NOMO-1 treated with dmso at 0.1 percent for 144 hours (cell line): ENCODE results near the gene LSM14B.
A peak's percentile ranks its signal among the peaks of the same experiment; 100 is the strongest.
"Not testable (repeated sequence)": the region's sequence is repeated elsewhere in the genome, so short reads cannot be mapped to it uniquely, and the experiment has no call there.

Source experiments
- DNase-seq: peaks from one replicate; lab custom pipeline; 2025; ENCODE audit not compliant: unreplicated experiment; lab: John Stamatoyannopoulos, UW

The LSM14B gene

GRCh38 chr20:62121776-62122653 lies at the start of gene LSM14B:
Gene LSM14B (plus strand): TSS chr20:62122475. CDS start chr20:62122667, 192 bp downstream.
- peak; percentile 95 for DNase-seq

DNA sequence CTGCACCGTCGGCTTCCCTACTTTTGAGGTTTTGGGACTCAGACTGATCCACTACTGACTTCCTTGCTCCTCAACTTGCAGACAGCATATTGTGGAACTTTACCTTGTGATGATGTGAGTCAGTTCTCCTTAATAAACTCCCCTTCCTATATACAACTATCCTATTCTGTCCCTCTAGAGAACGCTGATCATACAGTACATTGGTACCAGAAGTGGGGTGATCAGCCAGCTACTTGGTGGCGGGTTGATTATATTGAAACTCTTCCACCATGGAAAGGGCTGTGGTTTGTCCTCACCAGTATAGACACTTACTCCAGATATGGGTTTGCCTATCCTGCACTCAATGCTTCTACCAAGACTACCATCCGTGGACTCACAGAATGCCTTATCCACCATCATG lies 49.0 kb upstream of the LSM14B start:
- no peak for DNase-seq

- DNase-seq: no peak
Observed at GRCh38 chr20:62079166-62079565, 43.1 kb upstream of the LSM14B start.

- DNase-seq: no peak
Observed at GRCh38 chr20:62080249-62080990, 41.9 kb upstream of the LSM14B start.

DNA sequence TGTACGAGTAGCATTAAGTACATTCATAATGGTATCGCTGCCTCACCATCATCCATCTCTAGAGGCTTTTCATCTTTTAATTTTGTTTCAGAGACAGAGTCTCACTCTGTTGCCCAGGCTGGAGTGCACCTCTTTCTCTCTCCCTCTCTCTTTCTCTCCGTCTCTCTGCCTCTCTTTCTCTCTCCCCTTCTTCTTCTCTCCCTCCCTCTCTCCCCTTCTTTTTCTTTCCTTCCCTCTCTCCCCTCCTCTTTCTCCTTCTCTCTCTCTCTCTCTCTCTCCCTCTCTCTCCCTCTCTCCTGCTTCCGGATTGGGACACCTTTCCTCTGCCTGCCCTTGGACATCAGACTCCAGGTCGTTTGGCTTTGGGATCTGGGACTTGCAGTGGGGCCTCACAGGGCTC lies 39.0 kb upstream of the LSM14B start:
- DNase-seq: no peak

GRCh38 chr20:62084224-62084623 lies 38.1 kb upstream of the LSM14B start:
- DNase-seq: not testable (repeated sequence)

DNA sequence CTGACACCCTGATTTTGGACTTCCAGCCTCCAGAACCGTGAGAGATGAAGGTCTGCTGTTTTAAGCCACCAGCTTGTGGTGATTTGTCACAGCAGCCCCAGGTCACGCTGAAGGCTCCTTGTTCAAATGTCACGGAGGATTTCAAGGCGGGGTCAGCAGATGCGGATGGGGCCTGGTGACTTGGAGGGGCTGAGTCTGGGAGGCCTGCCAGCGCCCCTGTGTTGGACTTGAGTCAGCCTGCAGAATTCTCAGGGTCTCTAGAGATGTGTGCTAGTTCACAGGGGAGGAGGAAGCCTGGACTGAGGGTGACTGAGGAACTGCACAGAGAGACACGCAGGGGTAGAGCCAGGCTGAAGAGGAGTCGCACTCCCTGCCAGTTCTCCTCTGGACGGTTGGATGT lies 37.1 kb upstream of the LSM14B start:
- no peak for DNase-seq

DNA sequence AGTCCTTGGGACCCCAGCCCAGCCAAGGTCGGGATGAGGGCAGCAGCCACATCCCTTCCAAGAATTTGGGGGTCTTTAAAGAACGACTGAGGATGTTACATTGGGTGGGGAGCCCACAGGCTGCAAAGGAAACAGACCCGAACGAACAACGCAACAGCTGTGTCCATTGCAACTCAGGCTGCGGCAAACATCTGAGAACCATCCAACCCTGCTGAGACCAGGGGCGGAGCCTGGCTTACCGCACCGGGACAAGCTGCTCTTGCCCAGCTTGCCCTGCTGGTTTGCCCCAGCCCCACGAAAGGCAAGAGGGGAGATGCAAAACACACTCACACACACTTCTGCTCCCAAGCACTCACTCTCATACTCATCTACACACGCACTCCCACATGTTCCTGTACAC lies 35.0 kb upstream of the LSM14B start:
- no peak for DNase-seq

DNA sequence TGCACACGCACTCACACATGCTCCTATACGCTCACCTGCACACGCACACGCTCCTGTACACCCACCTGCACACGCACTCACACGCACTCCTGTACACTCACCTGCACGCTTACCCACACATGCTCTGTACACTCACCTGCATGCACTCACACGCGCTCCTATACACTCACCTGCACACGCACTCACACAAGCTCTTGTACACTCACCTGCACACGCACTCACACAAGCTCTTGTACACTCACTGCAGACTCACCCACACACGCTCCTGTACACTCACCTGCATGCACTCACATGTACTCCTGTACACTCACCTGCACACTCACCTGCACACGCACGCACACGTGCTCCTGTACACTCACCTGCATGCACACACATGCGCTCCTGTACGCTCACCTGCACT lies 34.6 kb upstream of the LSM14B start:
- no peak for DNase-seq

GRCh38 chr20:62088258-62089127 lies 33.8 kb upstream of the LSM14B start:
- no peak for DNase-seq

- no peak for DNase-seq
Observed at GRCh38 chr20:62089393-62089792, 32.9 kb upstream of the LSM14B start.

DNA sequence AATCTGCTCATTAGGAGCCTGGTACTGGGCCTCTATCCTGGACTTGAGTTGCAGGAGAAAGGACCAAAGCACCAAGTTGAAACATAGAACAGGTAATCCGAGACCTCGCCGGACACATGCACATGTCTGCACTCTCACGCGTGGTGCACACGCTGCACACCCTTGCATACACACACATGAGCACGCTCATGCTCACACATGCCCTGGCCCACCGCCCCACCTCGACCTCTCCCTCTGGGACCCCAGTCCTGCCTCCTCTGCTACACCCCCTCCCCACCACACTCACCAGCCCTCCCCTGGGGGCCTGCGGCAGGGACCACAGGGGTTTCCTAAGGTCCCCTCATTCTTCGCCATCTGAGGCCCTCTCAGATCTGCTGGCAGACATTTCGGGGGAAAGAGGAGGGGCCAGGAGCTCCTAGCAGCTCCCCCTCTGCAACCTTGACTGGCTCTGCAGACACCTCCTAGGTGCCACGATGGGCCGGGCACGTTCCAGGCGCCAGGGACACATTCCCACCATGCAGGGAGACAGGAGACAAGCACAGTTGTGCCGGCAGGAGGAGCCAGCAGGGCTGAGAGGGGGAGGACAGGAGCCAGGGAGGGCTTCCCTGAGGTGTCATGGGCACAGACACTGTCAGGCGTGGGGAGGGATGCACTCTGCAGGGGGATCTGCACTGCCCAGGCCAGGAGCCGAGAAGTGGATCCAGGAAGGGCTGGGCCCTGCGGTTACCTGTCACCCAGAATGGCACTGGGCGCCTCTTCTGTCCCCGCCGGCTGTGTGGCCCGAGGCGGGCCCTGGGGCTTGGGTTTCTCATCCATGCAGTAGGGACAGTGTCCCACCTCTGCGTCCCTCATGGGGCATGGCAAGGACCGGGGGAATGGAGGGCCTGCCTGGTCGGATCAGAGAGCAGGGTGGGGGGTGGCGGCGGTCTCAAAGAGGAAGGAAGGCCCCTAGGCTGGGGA lies 25.6 kb upstream of the LSM14B start:
- no peak for DNase-seq

GRCh38 chr20:62097881-62098407 lies 24.3 kb upstream of the LSM14B start:
- no peak for DNase-seq

DNA sequence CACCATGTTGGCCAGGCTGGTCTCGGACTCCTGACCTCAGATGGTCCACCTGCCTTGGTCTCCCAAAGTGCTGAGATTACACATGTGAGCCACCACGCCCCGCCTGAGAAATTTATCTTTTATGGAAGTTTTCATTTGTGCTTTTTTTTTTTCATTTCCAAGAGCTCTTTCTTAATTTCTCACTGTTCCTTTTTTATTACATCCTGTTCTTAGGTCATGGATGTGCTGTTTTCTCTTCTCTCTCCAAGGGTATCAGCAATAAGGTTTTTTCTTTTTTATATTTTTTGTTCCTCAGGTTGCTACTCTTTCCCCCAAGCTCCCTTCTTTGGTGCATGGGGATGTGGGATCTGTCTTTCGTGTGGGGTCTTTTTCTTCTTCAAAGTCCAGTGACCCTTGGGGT lies 21.2 kb upstream of the LSM14B start:
- no peak for DNase-seq

DNA sequence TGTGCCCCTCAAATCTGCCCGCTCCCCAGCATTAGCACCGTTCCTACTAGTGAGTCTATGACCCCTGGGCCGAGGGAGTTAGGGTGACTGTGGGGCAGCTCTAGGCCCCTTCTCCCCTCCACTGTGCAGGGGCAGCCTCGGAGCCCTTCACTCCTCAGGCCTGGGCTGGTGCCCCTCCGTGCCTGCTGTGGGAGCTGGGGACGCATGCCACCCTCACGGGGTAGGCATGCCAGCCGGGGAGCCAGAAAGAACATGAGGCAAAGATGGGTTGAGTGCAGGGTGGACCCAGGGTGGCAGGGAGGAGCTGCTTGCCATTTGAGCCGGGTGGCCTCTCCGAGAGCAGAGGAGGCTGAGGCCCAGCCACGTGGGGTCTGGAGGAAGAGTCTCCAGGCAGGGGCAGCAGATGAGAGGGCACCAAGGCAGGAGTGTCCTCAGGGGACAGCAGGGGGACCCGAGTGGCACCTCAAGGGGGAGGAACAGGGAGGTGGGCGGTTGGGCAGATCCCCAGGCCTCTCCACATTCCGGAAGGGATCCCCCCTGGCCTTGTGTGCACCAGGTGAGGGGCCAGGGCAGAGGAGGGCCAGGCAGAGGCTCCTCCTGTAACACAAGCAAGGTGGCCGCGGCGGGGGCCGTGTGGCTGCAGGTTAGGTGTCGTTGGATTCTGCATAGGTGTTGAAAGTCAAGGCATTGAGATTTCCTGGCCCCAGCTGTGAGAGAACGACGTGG lies 18.6 kb upstream of the LSM14B start:
- no peak for DNase-seq

DNA sequence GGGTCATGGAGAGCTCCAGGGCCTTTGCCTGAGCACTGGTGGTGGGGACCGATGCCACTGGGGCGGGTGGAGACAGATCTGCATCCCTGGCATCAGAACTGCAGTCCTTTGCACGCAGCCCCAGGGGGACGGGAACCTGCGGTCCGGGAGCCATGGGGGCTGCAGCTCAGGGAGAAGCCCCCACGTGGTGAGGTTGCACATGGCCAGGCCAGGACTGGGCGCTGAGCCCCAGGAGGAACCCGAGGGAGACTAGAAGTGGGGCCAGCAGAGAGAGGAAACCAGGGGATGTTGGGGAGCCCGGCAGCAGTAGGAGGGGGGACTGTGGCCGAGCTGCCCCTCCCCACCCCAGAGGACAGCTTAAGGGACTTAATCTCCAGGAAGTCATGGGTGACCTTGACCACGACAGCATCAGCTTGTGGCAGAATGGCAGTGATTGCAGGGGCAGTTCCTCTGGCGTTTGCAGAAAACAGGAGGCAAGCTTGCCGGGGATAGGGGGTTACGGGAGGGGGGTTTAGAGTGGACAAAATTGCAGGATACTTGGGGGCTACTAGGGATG lies 18.0 kb upstream of the LSM14B start:
- DNase-seq: no peak

DNA sequence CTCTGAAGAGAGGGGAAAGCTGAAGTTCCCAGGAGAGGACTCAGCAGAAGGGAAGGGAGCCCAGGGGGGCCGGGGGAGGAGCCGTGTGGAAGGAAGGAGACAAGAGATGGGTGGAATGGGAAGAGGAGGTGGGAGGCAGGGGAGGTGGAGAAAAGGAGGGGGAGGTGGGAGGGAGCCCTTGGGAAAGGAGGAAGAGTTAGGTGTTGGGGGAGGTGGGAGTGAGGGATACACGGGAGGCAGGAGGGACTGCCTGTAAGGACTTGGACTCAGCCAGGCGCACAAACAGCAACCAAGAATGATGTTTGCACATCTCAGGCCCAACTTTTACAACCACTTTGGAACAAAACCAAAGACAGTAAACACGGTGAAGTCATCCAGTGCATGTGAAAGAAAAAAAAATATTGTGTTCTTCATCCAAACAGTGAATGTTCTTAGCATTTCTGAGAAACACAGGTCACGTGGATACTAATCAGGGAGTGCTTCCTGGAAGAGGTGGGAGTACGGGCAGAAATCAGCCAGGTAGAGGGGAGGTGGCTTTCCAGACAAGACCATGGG lies 17.4 kb upstream of the LSM14B start:
- DNase-seq: no peak

DNA sequence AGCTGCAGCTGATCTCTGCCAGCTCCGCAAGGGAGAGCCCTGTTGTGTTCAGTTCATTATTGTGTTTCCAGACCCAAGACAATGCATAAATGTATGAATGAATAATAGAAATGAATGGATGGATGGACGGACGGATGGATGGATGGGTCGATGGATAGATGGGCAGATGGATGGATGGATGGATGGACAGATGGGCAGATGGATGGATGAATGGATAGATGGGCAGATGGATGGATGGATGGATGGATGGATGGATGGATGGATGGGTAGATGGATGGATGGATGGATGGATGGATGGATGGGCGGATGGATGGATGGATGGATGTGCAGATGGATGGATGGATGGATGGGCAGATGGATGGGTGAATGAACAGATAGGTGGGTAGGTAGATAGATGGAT lies 16.7 kb upstream of the LSM14B start:
- DNase-seq: no peak

DNA sequence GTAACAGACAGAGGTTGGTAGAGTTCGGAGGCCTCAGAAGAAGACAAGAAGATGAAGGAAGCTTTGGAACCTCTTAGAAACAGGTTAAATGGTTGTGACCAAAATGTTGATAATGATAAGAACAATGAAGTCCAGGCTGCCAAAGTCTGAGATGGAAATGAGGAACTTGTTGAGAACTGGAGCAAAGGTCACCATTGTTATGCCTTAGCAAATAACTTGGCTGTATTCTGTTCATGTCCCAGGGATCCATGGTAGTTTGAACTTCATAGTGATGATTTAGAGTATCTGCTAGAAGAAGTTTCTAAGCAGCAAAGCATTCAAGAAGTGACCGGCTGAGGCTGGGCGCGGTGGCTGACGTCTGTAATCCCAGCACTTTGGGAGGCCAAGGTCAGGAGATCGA lies 11.1 kb upstream of the LSM14B start:
- no peak for DNase-seq
